Astrocyte (in vitro differentiated cells and primary cell): ENCODE measurements around the gene GSG1L.

ENCODE experiments used
- EZH2 ChIP-seq: IDR thresholded peaks from 2 replicates; pipeline ENCODE4 v1.6.1; 2012; ENCODE audit warnings: mild to moderate bottlenecking, low read length, inconsistent platforms; ENCODE audit not compliant: insufficient read depth
- TF ChIP-seq, protein P1 (sequence below): IDR thresholded peaks from 2 replicates; pipeline ENCODE4 v1.5.1; 2011; ENCODE audit warnings: low read depth, mild to moderate bottlenecking, inconsistent platforms, low read length, moderate library complexity; ENCODE audit not compliant: insufficient read depth

DNA sequence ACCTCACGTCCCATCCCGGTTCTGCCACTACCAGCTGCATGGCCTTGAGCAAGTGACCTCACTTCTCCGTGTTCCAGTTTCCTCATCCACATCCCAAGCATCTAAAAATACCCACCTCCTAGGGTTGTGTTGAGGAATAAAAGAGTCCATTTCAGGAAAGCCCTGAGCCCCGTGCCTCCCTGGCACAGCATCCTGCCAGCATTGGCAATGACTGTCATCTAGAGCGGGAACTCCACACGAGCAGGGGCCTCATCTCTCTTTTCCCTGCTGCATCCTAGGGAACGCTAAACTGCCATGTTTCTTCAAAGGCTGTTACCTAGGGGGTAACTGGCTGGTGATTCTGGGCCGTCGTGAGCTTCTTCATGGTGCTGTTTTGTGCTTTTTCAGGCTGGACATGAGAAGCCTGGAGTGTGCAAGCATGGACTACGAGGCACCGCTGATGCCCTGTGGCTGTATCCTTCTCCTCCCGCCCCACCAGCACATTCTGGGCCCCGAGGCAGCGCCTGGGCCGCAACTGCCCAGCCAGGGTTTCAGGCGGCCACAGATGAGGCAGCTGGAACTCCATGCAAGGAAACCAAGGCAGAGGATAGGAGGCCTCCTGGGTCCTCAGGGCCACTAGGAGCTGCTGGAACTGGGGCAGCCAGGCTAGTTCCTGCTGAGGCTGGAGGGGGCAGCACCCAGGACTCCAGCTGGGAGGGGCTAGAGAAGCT lies 292.2 kb downstream of the GSG1L start:
- TF ChIP-seq, protein P1, sequence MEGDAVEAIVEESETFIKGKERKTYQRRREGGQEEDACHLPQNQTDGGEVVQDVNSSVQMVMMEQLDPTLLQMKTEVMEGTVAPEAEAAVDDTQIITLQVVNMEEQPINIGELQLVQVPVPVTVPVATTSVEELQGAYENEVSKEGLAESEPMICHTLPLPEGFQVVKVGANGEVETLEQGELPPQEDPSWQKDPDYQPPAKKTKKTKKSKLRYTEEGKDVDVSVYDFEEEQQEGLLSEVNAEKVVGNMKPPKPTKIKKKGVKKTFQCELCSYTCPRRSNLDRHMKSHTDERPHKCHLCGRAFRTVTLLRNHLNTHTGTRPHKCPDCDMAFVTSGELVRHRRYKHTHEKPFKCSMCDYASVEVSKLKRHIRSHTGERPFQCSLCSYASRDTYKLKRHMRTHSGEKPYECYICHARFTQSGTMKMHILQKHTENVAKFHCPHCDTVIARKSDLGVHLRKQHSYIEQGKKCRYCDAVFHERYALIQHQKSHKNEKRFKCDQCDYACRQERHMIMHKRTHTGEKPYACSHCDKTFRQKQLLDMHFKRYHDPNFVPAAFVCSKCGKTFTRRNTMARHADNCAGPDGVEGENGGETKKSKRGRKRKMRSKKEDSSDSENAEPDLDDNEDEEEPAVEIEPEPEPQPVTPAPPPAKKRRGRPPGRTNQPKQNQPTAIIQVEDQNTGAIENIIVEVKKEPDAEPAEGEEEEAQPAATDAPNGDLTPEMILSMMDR: no peak
- TF ChIP-seq EZH2: no peak
